Adrenal gland (tissue), 12 donors: ENCODE measurements around the gene ANKRD6. TPM values are rescaled to one million over a fixed set of nuclear protein-coding genes. Genes with fewer than 3 reads are reported as not detected.
A peak's percentile ranks its signal among the peaks of the same experiment; 100 is the strongest.

Experiments used
- DNase-seq, 7 donors: peaks; one replicate each; pipeline ENCODE4 v3.0.0-alpha.2; 2019 to 2020
- H3K27ac ChIP-seq, 5 donors: fragments of 200-600 bp; sonication (generic) in 4 of 5; 1 replicate in 3 of 5; 2 replicates in 2 of 5; pipeline versions ENCODE4 v1.5.1 to v1.8.0; 2016 to 2020; ENCODE audit warnings: mild to moderate bottlenecking in 1 of 5
- H3K27me3 ChIP-seq: fragments of 200-600 bp; 2 replicates; pipeline ENCODE4 v1.8.0; 2021
- H3K36me3 ChIP-seq, 2 donors: fragments of 200-600 bp; replicated peaks in 1 of 2; 1 replicate in 1 of 2; 2 replicates in 1 of 2; pipeline versions ENCODE4 v1.5.1 to v1.8.0; 2018 to 2022
- H3K4me1 ChIP-seq, 2 donors: fragments of 200-600 bp; replicated peaks in 1 of 2; 1 replicate in 1 of 2; 2 replicates in 1 of 2; pipeline versions ENCODE4 v1.5.1 to v1.8.0; 2018 to 2021
- H3K4me3 ChIP-seq, 4 donors: fragments of 200-600 bp; sonication (generic) in 3 of 4; one replicate each; pipeline ENCODE4 v1.5.1; 2016 to 2018
- H3K9me3 ChIP-seq, 3 donors: fragments of 200-600 bp; sonication (generic) in 1 of 3; replicated peaks in 1 of 3; 1 replicate in 2 of 3; 2 replicates in 1 of 3; pipeline versions ENCODE4 v1.5.1 to v1.8.0; 2016 to 2021
- CTCF ChIP-seq, 6 experiments: fragments of 450-650 bp in 4 of 6; fragments of 200-600 bp in 2 of 6; sonication (generic) in 1 of 6; IDR thresholded peaks; 1 replicate in 5 of 6; 2 replicates in 1 of 6; pipeline versions ENCODE4 v1.5.1 to v1.8.0; 2016 to 2021; ENCODE audit warnings: antibody characterized with exemption in 6 of 6, mild to moderate bottlenecking in 2 of 6, moderate library complexity in 1 of 6
- POLR2A ChIP-seq, 2 donors: fragments of 450-650 bp; IDR thresholded peaks; one replicate each; pipeline ENCODE4 v1.6.1; 2017; ENCODE audit warnings: antibody characterized with exemption in 2 of 2, mild to moderate bottlenecking in 2 of 2, moderate library complexity in 1 of 2
- WGBS, 4 donors: extraction: QIAGEN DNeasy Blood & Tissue Kit in 2 of 4; methylation state at CpG; one replicate each; pipeline versions ENCODE4 v1.1.5 to v1.1.7; 2013 to 2017; 5-methylcytosine and 5-hydroxymethylcytosine counted together
- intact Hi-C, 2 donors: fragments of 100-400 bp; cut with DNase I; formaldehyde crosslinking; loops; one replicate each; pipeline versions ENCODE4 v1.14.1 to v1.15.0; 2022 to 2023
- polyA plus RNA-seq, 3 donors: library from polyadenylated mRNA; stranded (reverse); fragments of 200-250 nt in 2 of 3; fragments of 350-450 nt in 1 of 3; fragmentation: Illumina TruSeq in 1 of 3; extraction: RNeasy Lipid Tissue Mini Kit (QIAGEN cat#74804) in 1 of 3; gene quantifications; one replicate each; pipeline ENCODE4 v1.2.3, GENCODE V29; 2013 to 2014
- total RNA-seq, 9 donors: library from RNA; depleted of rRNA in 4 of 9; stranded (reverse); fragments of >200 nt in 4 of 9; fragments of 120-200 nt in 1 of 9; fragmentation: NEBNext Ultra II Directional in 1 of 9; extraction: Animal tissue kit (Norgen Biotek cat#: 25700) in 1 of 9; gene quantifications; one replicate each; pipeline versions ENCODE4 v1.1.0 to v1.2.4, GENCODE V29; 2013 to 2023
- donor health status: healthy with polysubstance abuse.
- donor health status: Bipolar disorder and iron deficiency.
- donor health status: DM: yes; HTN: yes; CAD: no.
- donor health status: DM: no; HTN: no; CAD: no.
- donor health status: DM: no; HTN: no; CAD: no.
- donor health status: DM: yes; HTN: yes; CAD: no.

The ANKRD6 gene
- total and polyA plus RNA-seq, 12 donors, result 2.8 to 16.6 (median 7.7) TPM

- H3K4me3 ChIP-seq, result peak overlapping the region in 3 of 4 donors; percentile 69 to 88 (median 80)
- intact Hi-C loops, result no loop called here
- H3K36me3 ChIP-seq, result no peaks in the 10 kb centered on the region
- peaks cover 18 to 20% of the 10 kb centered on the region in 2 donors for H3K4me1 ChIP-seq
- DNase-seq, result no peak
- no peaks in the 10 kb centered on the region for H3K9me3 ChIP-seq
- 11 to 15% (median 13%) methylated on average over 4 of the region's 4 CpGs for WGBS, 4 donors
- no peak for TF ChIP-seq POLR2A (IDR thresholded peaks at IDR 0.05)
- TF ChIP-seq CTCF (IDR thresholded peaks at IDR 0.05), result no peak
- H3K27me3 ChIP-seq, result no peaks in the 10 kb centered on the region
- peak overlapping the region in 3 of 5 donors; percentile 79 to 86 (median 80) for H3K27ac ChIP-seq
Observed at GRCh38 chr6:89410788-89411144, 22.2 kb upstream of the ANKRD6 start.

DNA sequence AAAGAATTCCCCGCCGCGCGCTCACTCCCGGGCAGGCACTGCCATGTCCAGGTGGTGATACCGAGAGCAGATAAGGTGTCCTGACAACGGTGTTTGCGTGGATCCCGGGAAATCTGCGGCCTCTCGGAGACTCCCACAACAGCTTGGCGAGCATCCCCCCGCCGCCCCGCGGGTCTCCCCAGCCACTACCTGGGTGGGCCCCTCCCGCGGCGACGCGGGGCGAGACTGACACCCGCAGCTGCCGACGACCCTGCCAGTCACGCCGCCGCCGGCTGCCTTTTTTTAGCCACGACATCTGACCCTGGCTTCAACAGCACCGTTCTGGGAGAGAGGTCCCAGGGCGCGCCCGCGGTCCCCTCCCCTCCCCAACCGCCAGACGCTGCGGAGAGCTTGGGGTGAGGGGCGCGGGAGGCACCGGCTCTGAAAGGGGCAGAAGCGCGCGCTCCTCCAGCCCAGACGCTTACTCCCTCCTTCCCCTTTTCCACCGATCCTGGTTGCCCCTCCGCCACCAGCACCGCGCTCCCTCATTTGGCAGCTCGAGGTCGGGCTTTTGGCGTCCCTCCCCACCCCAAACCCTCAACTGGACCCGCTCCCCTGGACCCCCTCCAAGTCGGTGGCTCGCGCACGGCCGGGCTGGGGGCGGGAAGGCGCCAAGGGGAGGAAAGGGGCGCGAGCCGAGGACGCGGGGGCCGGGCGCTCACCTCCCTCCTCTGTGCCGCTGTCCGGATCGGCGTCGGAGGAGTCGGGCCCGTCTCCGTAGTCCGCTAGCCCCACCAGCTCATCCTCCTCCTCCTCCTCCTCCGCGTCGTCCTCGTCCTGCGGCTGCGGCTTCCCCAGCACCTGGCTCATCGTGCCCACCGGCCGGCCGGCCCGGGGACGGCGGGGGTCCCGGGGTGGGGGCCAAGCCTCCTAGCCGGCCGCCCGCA, 21.5 kb upstream of the ANKRD6 start:
- H3K36me3 ChIP-seq, result no peaks in the 10 kb centered on the region
- peaks cover 18 to 20% of the 10 kb centered on the region in 2 donors for H3K4me1 ChIP-seq
- DNase-seq, result peak; percentile 27 to 67 (median 58)
- intact Hi-C loops, result no loop called here
- WGBS, 4 donors, result 1 to 7% (median 1%) methylated on average over 12 to 92 of the region's 93 CpGs
- TF ChIP-seq POLR2A (IDR thresholded peaks at IDR 0.05) (no peak), CTCF (IDR thresholded peaks at IDR 0.05) (no peak)
- peak overlapping the region in 4 of 5 donors; percentile 52 to 86 (median 80) for H3K27ac ChIP-seq
- no peaks in the 10 kb centered on the region for H3K9me3 ChIP-seq
- H3K4me3 ChIP-seq, result peak overlapping the region; percentile 19 to 88 (median 74)
- no peaks in the 10 kb centered on the region for H3K27me3 ChIP-seq

DNA sequence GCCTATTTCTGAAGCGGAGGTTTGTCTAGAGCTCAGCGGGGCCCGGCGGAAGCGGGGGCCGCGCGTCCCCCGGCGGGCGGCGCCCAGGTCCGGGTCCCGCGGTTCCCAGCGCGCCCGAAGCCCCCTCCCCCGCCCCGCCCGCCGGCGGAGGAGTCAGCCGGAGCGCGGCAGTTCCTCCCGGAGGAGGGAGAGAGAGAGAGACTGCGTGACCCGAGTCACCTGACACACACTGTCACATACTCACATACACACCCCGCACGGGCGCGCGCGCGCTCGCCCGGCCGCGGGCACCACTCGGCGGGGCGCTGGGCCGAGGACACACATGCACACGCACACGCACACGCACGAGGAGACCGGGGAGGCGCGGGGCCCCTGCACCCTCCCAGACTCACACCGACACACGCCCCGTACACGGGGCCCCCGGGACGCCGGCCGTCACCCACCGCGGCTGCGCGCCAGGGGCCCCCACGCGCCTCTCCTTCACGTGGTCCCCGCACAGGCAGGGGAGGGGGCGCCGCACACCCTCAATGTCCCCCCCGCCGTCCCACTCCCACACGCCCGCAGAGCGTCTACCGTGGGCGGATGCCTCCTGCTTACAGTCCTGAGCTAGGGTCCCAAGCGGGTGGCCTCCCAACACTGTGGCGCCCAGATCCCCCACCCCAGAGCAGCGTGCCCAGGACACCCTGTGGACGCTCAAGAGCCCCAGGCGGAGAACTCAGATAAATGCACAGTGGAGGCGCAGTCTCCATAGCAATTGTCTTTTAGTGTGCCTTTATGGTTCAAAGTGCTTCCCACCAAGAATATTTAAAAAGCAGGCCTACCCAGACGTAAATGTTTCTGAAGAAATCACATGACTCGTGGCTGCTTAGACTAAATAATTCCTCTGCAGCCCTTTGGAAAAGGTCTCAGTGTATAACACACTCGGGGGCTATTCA, 20.6 kb upstream of the ANKRD6 start, which contains the start of gene RRAGD:
RRAGD (minus strand) TSS at position 203 of the 935 bp plus-strand sequence. CDS start 280 bp downstream, outside the sequence.
- H3K4me1 ChIP-seq, result peaks cover 18 to 20% of the 10 kb centered on the region in 2 donors
- no peaks in the 10 kb centered on the region for H3K9me3 ChIP-seq
- intact Hi-C loops, result no loop called here
- 0 to 6% (median 1%) methylated on average over 3 to 85 of the region's 85 CpGs for WGBS, 4 donors
- H3K27me3 ChIP-seq, result no peaks in the 10 kb centered on the region
- peak; percentile 74 to 88 (median 83) for DNase-seq
- H3K27ac ChIP-seq, result peak within 1 kb of the TSS in 4 of 5 donors; percentile 52 to 86 (median 80)
- peak within 1 kb of the TSS; percentile 19 to 88 (median 74) for H3K4me3 ChIP-seq
- TF ChIP-seq POLR2A (IDR thresholded peaks at IDR 0.05) (peak in 1 of 2 donors; percentile 80), CTCF (IDR thresholded peaks at IDR 0.05) (peak in 2 of 6 experiments; percentile 4 to 12)
- H3K36me3 ChIP-seq, result no peaks in the 10 kb centered on the region
